Keratinocyte (primary cell): ENCODE data around the gene RPL28. TPM values are rescaled to one million over a fixed set of nuclear protein-coding genes. Genes with fewer than 3 reads are reported as not detected.

ENCODE experiments used
- DNase-seq: peaks from one replicate; pipeline ENCODE4 v3.0.0-alpha.2; 2011; ENCODE audit warnings: low read depth, missing footprints, low spot score
- FAIRE-seq: peaks from 2 replicates; lab custom pipeline; 2011; peaks lifted over from hg19 to GRCh38; lab: Jason Lieb, UNC
- H2AFZ ChIP-seq: 2 replicates; pipeline ENCODE4 v1.6.0; 2012; ENCODE audit warnings: low read length, control low read depth, inconsistent platforms; ENCODE audit not compliant: control insufficient read depth
- H3K27ac ChIP-seq: 2 replicates; pipeline ENCODE4 v1.5.1; 2011; ENCODE audit warnings: low read length; ENCODE audit not compliant: control insufficient read depth, insufficient read depth
- H3K27me3 ChIP-seq: 3 replicates; pipeline ENCODE4 v1.6.0; 2011; ENCODE audit warnings: low read length; ENCODE audit not compliant: control insufficient read depth, insufficient read depth; ENCODE audit errors: extremely low read depth
- H3K36me3 ChIP-seq, 2 experiments: 2 replicates in 1 of 2; 3 replicates in 1 of 2; pipeline ENCODE4 v1.5.1; 2011; ENCODE audit warnings: low read length in 2 of 2, mild to moderate bottlenecking in 1 of 2; ENCODE audit not compliant: control insufficient read depth in 2 of 2, insufficient read depth in 2 of 2; ENCODE audit errors: extremely low read depth in 1 of 2
- H3K4me1 ChIP-seq: 3 replicates; pipeline ENCODE4 v1.5.1; 2011; ENCODE audit warnings: low read length; ENCODE audit not compliant: control insufficient read depth, insufficient read depth; ENCODE audit errors: extremely low read depth
- H3K4me2 ChIP-seq: 3 replicates; pipeline ENCODE4 v1.6.0; 2011; ENCODE audit warnings: low read depth, low read length; ENCODE audit not compliant: control insufficient read depth, insufficient read depth; ENCODE audit errors: extremely low read depth
- H3K4me3 ChIP-seq, 3 experiments: fragments of 200-600 bp in 1 of 3; sonication (generic) in 1 of 3; 2 replicates in 2 of 3; 3 replicates in 1 of 3; pipeline ENCODE4 v1.5.1; 2011 to 2016; ENCODE audit warnings: low read length in 3 of 3, mild to moderate bottlenecking in 3 of 3, control low read depth in 2 of 3, inconsistent platforms in 1 of 3, low read depth in 1 of 3, mixed read lengths in 1 of 3, mixed run types in 1 of 3, moderate library complexity in 1 of 3; ENCODE audit not compliant: control insufficient read depth in 2 of 3, insufficient read depth in 2 of 3; ENCODE audit errors: extremely low read depth in 1 of 3
- H3K79me2 ChIP-seq: 2 replicates; pipeline ENCODE4 v1.6.0; 2012; ENCODE audit warnings: low read length; ENCODE audit not compliant: control insufficient read depth, insufficient read depth
- H3K9ac ChIP-seq: 3 replicates; pipeline ENCODE4 v1.6.0; 2011; ENCODE audit warnings: low read length; ENCODE audit not compliant: control insufficient read depth, insufficient read depth; ENCODE audit errors: extremely low read depth
- H3K9me1 ChIP-seq: 3 replicates; pipeline ENCODE4 v1.6.0; 2011; ENCODE audit warnings: low read length; ENCODE audit not compliant: control insufficient read depth, insufficient read depth; ENCODE audit errors: extremely low read depth
- H3K9me3 ChIP-seq: 2 replicates; pipeline ENCODE4 v1.5.1; 2012; ENCODE audit warnings: low read depth, low read length; ENCODE audit not compliant: control insufficient read depth
- H4K20me1 ChIP-seq: 3 replicates; pipeline ENCODE4 v1.6.0; 2011; ENCODE audit warnings: low read length; ENCODE audit not compliant: control insufficient read depth, insufficient read depth; ENCODE audit errors: extremely low read depth
- EZH2 ChIP-seq: IDR thresholded peaks from one replicate; pipeline ENCODE4 v1.6.1; 2012; ENCODE audit warnings: inconsistent platforms, mild to moderate bottlenecking, low read length, moderate library complexity
- dilution Hi-C: fragments of 300-500 bp; cut with MboI; formaldehyde crosslinking; loops from one replicate; pipeline ENCODE4 v1.7.0; 2020; ENCODE audit warnings: low sequenced_read_pairs; ENCODE audit not compliant: extremely low pct_ligation_motif_present
- polyA plus RNA-seq, 5 experiments: library from polyadenylated mRNA; depleted of rRNA in 3 of 5; stranded (reverse) in 3 of 5; stranded (forward) in 1 of 5; unstranded in 1 of 5; fragments of >200 nt; gene quantifications; 1 replicate in 1 of 5; 2 replicates in 3 of 5; 3 replicates in 1 of 5; pipeline versions ENCODE4 v1.2.1 to v1.2.3, GENCODE V29; 2011 to 2012; ENCODE audit warnings: missing spikeins in 2 of 5, low read depth in 1 of 5, low replicate concordance in 1 of 5
- TF ChIP-seq, protein P1 (sequence below), 3 experiments: IDR thresholded peaks in 1 of 3; conservative IDR thresholded peaks in 1 of 3; optimal IDR thresholded peaks in 1 of 3; 2 replicates in 2 of 3; 3 replicates in 1 of 3; pipeline versions ENCODE3 to v1.5.1; 2011; ENCODE audit warnings: low read length in 3 of 3, mild to moderate bottlenecking in 3 of 3, moderate library complexity in 2 of 3, control low read depth in 1 of 3, inconsistent platforms in 1 of 3; ENCODE audit not compliant: insufficient read depth in 2 of 3; ENCODE audit errors: extremely low read depth in 1 of 3

The RPL28 gene
- polyA plus RNA-seq, 1 donor (not counting 4 experiments of a cell fraction or from before 2014, with no cell fraction given) = 282 TPM

GRCh38 chr19:55441319-55441691 is 55.6 kb downstream of the RPL28 start:
- no peak for DNase-seq
- H3K4me3 ChIP-seq = no peak overlapping the region
- H3K79me2 ChIP-seq = no peaks in the 10 kb centered on the region
- H3K27ac ChIP-seq = no peak overlapping the region
- H2AFZ ChIP-seq = no peak overlapping the region
- peaks cover 58% of the 10 kb centered on the region for H3K27me3 ChIP-seq
- no peak overlapping the region for H3K9ac ChIP-seq
- TF ChIP-seq, protein P1, sequence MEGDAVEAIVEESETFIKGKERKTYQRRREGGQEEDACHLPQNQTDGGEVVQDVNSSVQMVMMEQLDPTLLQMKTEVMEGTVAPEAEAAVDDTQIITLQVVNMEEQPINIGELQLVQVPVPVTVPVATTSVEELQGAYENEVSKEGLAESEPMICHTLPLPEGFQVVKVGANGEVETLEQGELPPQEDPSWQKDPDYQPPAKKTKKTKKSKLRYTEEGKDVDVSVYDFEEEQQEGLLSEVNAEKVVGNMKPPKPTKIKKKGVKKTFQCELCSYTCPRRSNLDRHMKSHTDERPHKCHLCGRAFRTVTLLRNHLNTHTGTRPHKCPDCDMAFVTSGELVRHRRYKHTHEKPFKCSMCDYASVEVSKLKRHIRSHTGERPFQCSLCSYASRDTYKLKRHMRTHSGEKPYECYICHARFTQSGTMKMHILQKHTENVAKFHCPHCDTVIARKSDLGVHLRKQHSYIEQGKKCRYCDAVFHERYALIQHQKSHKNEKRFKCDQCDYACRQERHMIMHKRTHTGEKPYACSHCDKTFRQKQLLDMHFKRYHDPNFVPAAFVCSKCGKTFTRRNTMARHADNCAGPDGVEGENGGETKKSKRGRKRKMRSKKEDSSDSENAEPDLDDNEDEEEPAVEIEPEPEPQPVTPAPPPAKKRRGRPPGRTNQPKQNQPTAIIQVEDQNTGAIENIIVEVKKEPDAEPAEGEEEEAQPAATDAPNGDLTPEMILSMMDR (optimal IDR thresholded peaks at IDR 0.05 in 1 of 3, IDR thresholded peaks at IDR 0.05 in 1 of 3, conservative IDR thresholded peaks at IDR 0.05 in 1 of 3; ENCODE audit: extremely low read depth in 1 of 3, insufficient read depth in 2 of 3, low read length in 3 of 3) = no peak
- no peak for TF ChIP-seq EZH2
- peaks cover 9% of the 10 kb centered on the region for H4K20me1 ChIP-seq
- H3K36me3 ChIP-seq = no peaks in the 10 kb centered on the region
- dilution Hi-C loops = no loop called here
- FAIRE-seq = no peak
- H3K4me2 ChIP-seq = no peak overlapping the region
- H3K9me1 ChIP-seq = no peaks in the 10 kb centered on the region
- peaks cover 7% of the 10 kb centered on the region for H3K4me1 ChIP-seq
- H3K9me3 ChIP-seq = no peaks in the 10 kb centered on the region

- Histone ChIP-seq H3K27ac (no peak overlapping the region), H4K20me1 (peaks cover 8% of the 10 kb centered on the region), H3K36me3 (no peaks in the 10 kb centered on the region), H3K4me3 (no peak overlapping the region), H3K9me1 (no peaks in the 10 kb centered on the region), H3K4me2 (peak overlapping the region; percentile 22), H3K9ac (no peak overlapping the region), H3K4me1 (peaks cover 12% of the 10 kb centered on the region), H3K27me3 (peaks cover 58% of the 10 kb centered on the region), H2AFZ (no peak overlapping the region), H3K9me3 (no peaks in the 10 kb centered on the region), H3K79me2 (no peaks in the 10 kb centered on the region)
- dilution Hi-C loops = no loop called here
- no peak for DNase-seq
- no peak for FAIRE-seq
- peak; percentile 95 for TF ChIP-seq EZH2
- TF ChIP-seq, protein P1 (optimal IDR thresholded peaks at IDR 0.05 in 1 of 3, IDR thresholded peaks at IDR 0.05 in 1 of 3, conservative IDR thresholded peaks at IDR 0.05 in 1 of 3; ENCODE audit: extremely low read depth in 1 of 3, insufficient read depth in 2 of 3, low read length in 3 of 3) = no peak
These were observed 56.1 kb downstream of the RPL28 start for GRCh38 chr19:55441692-55442321.
